CD14-positive monocyte (primary cell): Measurements from ENCODE around the gene RBMS1. TPM values are rescaled to one million over a fixed set of nuclear protein-coding genes. Genes with fewer than 3 reads are reported as not detected.

Experiments used
- DNase-seq, 3 donors: peaks; one replicate each; pipeline ENCODE4 v3.0.0-alpha.2; 2011 to 2022
- H2AFZ ChIP-seq: 2 replicates; pipeline ENCODE4 v1.6.0; 2012; ENCODE audit warnings: mild to moderate bottlenecking, low read depth, low read length, inconsistent platforms; ENCODE audit not compliant: insufficient read depth, poor library complexity, severe bottlenecking
- H3K27ac ChIP-seq, 2 donors: 1 replicate in 1 of 2; 2 replicates in 1 of 2; pipeline ENCODE4 v1.5.1; 2012 to 2013; ENCODE audit warnings: low read length in 2 of 2, control low read depth in 1 of 2, inconsistent platforms in 1 of 2, low read depth in 1 of 2, mild to moderate bottlenecking in 1 of 2
- H3K27me3 ChIP-seq, 2 donors: one replicate each; pipeline versions ENCODE4 v1.6.0 to v1.6.1; 2011 to 2013; ENCODE audit warnings: low read length in 2 of 2; ENCODE audit not compliant: control insufficient read depth in 2 of 2, insufficient read depth in 2 of 2
- H3K36me3 ChIP-seq, 2 donors: replicated peaks in 1 of 2; 1 replicate in 1 of 2; 2 replicates in 1 of 2; pipeline versions ENCODE4 v1.5.1 to v1.6.1; 2012 to 2013; ENCODE audit warnings: low read length in 2 of 2, control low read depth in 1 of 2, inconsistent platforms in 1 of 2, mild to moderate bottlenecking in 1 of 2; ENCODE audit not compliant: insufficient read depth in 2 of 2, control insufficient read depth in 1 of 2
- H3K4me1 ChIP-seq, 2 donors: 1 replicate in 1 of 2; 2 replicates in 1 of 2; pipeline versions ENCODE4 v1.5.1 to v1.6.1; 2012 to 2013; ENCODE audit warnings: low read length in 2 of 2, control low read depth in 1 of 2, inconsistent platforms in 1 of 2, mild to moderate bottlenecking in 1 of 2, moderate library complexity in 1 of 2; ENCODE audit not compliant: insufficient read depth in 2 of 2, control insufficient read depth in 1 of 2
- H3K4me2 ChIP-seq: replicated peaks from 2 replicates; pipeline ENCODE3; 2012; ENCODE audit warnings: low read length, moderate library complexity, mild to moderate bottlenecking; ENCODE audit not compliant: poor library complexity, severe bottlenecking; ENCODE audit errors: extremely low read depth
- H3K4me3 ChIP-seq, 3 experiments: fragments of 200-600 bp in 1 of 3; sonication (generic) in 1 of 3; replicated peaks in 1 of 3; 1 replicate in 2 of 3; 2 replicates in 1 of 3; pipeline ENCODE4 v1.5.1; 2011 to 2013; ENCODE audit warnings: low read length in 3 of 3, mild to moderate bottlenecking in 3 of 3, control low read depth in 2 of 3, low read depth in 2 of 3, inconsistent platforms in 1 of 3, moderate library complexity in 1 of 3
- H3K79me2 ChIP-seq: 2 replicates; pipeline ENCODE4 v1.6.0; 2012; ENCODE audit warnings: mild to moderate bottlenecking, control low read depth, inconsistent platforms, low read length, moderate library complexity; ENCODE audit not compliant: insufficient read depth
- H3K9ac ChIP-seq: 2 replicates; pipeline ENCODE4 v1.6.0; 2017; ENCODE audit warnings: low read length, mild to moderate bottlenecking; ENCODE audit not compliant: insufficient read depth, poor library complexity, severe bottlenecking
- H3K9me3 ChIP-seq, 2 donors: replicated peaks in 1 of 2; 1 replicate in 1 of 2; 2 replicates in 1 of 2; pipeline versions ENCODE4 v1.5.1 to v1.6.1; 2012 to 2013; ENCODE audit warnings: low read length in 2 of 2, control low read depth in 1 of 2; ENCODE audit not compliant: control insufficient read depth in 1 of 2, insufficient read depth in 1 of 2
- H4K20me1 ChIP-seq: 2 replicates; pipeline ENCODE4 v1.6.0; 2012; ENCODE audit warnings: mild to moderate bottlenecking, low read length, control low read depth, moderate library complexity; ENCODE audit not compliant: insufficient read depth
- H3K27ac Mint-ChIP-seq, 7 donors: one replicate each; pipeline ENCODE4 v1.8.0; 2020; ENCODE audit warnings: mild to moderate bottlenecking in 7 of 7, mixed read lengths in 7 of 7, moderate library complexity in 6 of 7, inconsistent platforms in 2 of 7
- H3K27me3 Mint-ChIP-seq, 3 donors: one replicate each; pipeline ENCODE4 v1.8.0; 2021 to 2022; ENCODE audit warnings: low read depth in 3 of 3, mild to moderate bottlenecking in 3 of 3, mixed read lengths in 3 of 3, moderate library complexity in 3 of 3, inconsistent platforms in 1 of 3
- H3K36me3 Mint-ChIP-seq, 2 donors: one replicate each; pipeline ENCODE4 v1.8.0; 2020; ENCODE audit warnings: mixed read lengths in 2 of 2, inconsistent platforms in 1 of 2, mild to moderate bottlenecking in 1 of 2
- H3K4me1 Mint-ChIP-seq: one replicate; pipeline ENCODE4 v1.8.0; 2020; ENCODE audit warnings: mild to moderate bottlenecking, mixed read lengths
- H3K4me3 Mint-ChIP-seq, 2 donors: one replicate each; pipeline ENCODE4 v1.8.0; 2020; ENCODE audit warnings: mild to moderate bottlenecking in 2 of 2, mixed read lengths in 2 of 2, moderate library complexity in 1 of 2
- H3K9me3 Mint-ChIP-seq, 7 donors: one replicate each; pipeline ENCODE4 v1.8.0; 2020 to 2022; ENCODE audit warnings: mixed read lengths in 7 of 7, mild to moderate bottlenecking in 6 of 7, moderate library complexity in 6 of 7, inconsistent platforms in 2 of 7
- CTCF ChIP-seq: fragments of 200-600 bp; IDR thresholded peaks from one replicate; pipeline ENCODE4 v1.8.0; 2022; ENCODE audit warnings: antibody characterized with exemption, mild to moderate bottlenecking
- WGBS: methylation state at CpG from one replicate; pipeline ENCODE4 v1.1.5; 2013; ENCODE audit warnings: missing lambda C conversion rate; ENCODE audit not compliant: insufficient coverage; 5-methylcytosine and 5-hydroxymethylcytosine counted together
- intact Hi-C, 2 donors: fragments of 100-400 bp; cut with micrococcal nuclease; formaldehyde crosslinking; loops; one replicate each; pipeline versions ENCODE4 v1.15.0 to v1.15.1; 2023
- polyA plus RNA-seq, 3 donors: library from polyadenylated mRNA; depleted of rRNA in 1 of 3; unstranded in 2 of 3; stranded (reverse) in 1 of 3; fragments of 300-500 nt in 2 of 3; fragments of >200 nt in 1 of 3; fragmentation: Illumina TruSeq in 2 of 3; gene quantifications; 1 replicate in 2 of 3; 2 replicates in 1 of 3; pipeline ENCODE4 v1.2.3, GENCODE V29; 2012 to 2021

The RBMS1 gene
- polyA plus RNA-seq, 3 donors = 88.2 to 91.2 (median 89.4) TPM

- intact Hi-C loops = no loop called here
- Histone ChIP-seq H2AFZ (no peak overlapping the region), H3K27me3 (no peaks in the 10 kb centered on the region), H3K27ac (no peak overlapping the region), H3K9me3 (no peaks in the 10 kb centered on the region), H4K20me1 (peaks cover 13% of the 10 kb centered on the region), H3K79me2 (no peaks in the 10 kb centered on the region), H3K9ac (no peak overlapping the region), H3K4me1 (no peaks in the 10 kb centered on the region), H3K4me3 (no peak overlapping the region), H3K36me3 (no peaks in the 10 kb centered on the region), H3K4me2 (no peak overlapping the region)
- Mint-ChIP-seq H3K9me3 (peaks cover 0 to 1% (median 0%) of the 10 kb centered on the region in 7 donors), H3K4me1 (no peaks in the 10 kb centered on the region), H3K4me3 (no peak overlapping the region), H3K36me3 (no peaks in the 10 kb centered on the region), H3K27me3 (no peaks in the 10 kb centered on the region), H3K27ac (no peak overlapping the region)
- WGBS = no CpG with 5 or more reads among the region's 3 CpGs
- DNase-seq = no peak
- TF ChIP-seq CTCF = no peak
These were observed 21.7 kb downstream of the RBMS1 start for GRCh38 chr2:160471950-160472349.

GRCh38 chr2:160469621-160470204 lies 23.9 kb downstream of the RBMS1 start:
- peaks cover 16% of the 10 kb centered on the region for H4K20me1 ChIP-seq
- H3K9me3 ChIP-seq = no peaks in the 10 kb centered on the region
- H2AFZ ChIP-seq = no peak overlapping the region
- Mint-ChIP-seq H3K4me3 (no peak overlapping the region), H3K9me3 (no peaks in the 10 kb centered on the region), H3K27me3 (no peaks in the 10 kb centered on the region), H3K36me3 (no peaks in the 10 kb centered on the region), H3K27ac (no peak overlapping the region), H3K4me1 (peaks cover 10% of the 10 kb centered on the region)
- H3K4me2 ChIP-seq = no peak overlapping the region
- no peak overlapping the region for H3K4me3 ChIP-seq
- no peak for TF ChIP-seq CTCF
- H3K79me2 ChIP-seq = no peaks in the 10 kb centered on the region
- no peaks in the 10 kb centered on the region for H3K27me3 ChIP-seq
- peaks cover 3 to 4% of the 10 kb centered on the region in 2 donors for H3K4me1 ChIP-seq
- DNase-seq = no peak
- H3K36me3 ChIP-seq = no peaks in the 10 kb centered on the region
- H3K9ac ChIP-seq = no peak overlapping the region
- H3K27ac ChIP-seq = no peak overlapping the region
- intact Hi-C loops = no loop called here
- WGBS = 100% methylated on average over 1 of the region's 5 CpGs
